Measurements from ENCODE around the gene HBZ.

GRCh38 chr16:168424-168823 is 16.0 kb downstream of the HBZ start:
- TF ChIP-seq CTCF (IDR thresholded peaks at IDR 0.05) (no peak), POLR2A (IDR thresholded peaks at IDR 0.05) (no peak), EP300 (IDR thresholded peaks at IDR 0.05) (no peak)

Measured in sigmoid colon (tissue), 4 donors.